Measurements from ENCODE around the gene TRPM2.
"Not testable (repeated sequence)": the region's sequence is repeated elsewhere in the genome, so short reads cannot be mapped to it uniquely, and the experiment has no call there.

TRPM2 gene

GRCh38 chr21:44335266-44336059 is 18.0 kb upstream of the TRPM2 start:
- DNase-seq (ENCODE audit: low read depth), result no peak

DNA sequence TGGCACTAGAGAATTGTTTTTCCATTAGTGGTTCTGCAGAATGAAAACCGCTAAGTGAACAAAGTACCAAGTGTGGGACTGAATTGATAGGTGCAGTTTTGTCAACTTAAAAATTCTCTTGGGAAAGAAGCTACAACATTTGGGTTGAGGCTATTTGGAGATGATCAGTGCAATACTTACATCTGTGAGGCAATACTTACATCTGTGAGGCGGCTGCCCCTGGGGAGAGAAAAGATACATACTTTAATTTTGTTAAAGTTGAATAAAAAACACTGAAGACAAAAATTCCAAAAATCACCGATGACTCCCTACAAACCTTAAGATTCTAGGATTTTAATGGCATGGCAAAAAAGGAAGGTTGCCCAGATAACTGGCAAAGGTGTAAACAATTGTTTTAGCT is 16.0 kb upstream of the TRPM2 start:
- DNase-seq (ENCODE audit: low read depth), result peak; percentile 49

DNA sequence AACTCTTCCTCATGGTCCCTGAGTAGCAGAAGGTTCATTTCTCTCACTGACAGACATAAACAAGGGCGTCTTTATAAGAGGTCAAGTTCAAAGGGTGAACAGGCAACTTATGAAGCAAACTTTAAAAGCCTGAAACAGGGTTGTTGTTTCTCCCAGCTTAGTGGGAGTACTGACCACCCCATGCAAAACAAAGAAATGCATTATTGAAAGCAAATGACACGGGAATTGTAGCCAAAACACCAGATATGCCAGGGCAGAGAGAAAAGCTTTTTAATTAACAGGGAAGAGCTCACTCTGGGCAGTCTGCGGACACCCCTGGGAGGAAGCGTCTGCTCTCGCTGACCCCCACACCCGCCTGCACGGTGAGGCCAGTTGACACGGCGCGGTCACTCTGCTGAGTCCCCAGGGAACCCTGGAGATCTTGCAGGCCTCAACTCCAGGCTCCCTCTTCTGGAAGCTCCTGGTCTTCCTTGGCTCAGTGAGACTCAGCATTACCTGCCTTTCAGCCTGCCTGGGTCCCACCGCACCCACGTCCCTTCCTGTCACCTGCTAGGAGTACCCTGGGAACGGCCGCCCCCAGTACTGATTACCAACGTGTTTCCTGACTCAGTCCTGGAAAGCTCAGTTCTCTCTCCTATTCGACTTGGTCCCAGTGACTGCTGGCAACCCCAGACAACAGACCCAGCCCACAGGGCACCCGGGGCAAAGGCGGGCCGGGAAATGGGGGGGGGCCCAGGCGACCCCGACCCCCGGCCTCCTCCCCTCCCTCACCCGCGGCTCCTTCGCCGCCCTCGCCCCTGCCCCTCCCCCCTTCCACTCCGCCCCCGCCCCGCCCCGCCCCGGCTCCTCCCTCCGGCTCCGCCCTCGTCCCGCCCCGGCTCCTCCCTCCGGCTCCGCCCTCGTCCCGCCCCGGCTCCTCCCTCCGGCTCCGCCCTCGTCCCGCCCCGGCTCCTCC is 15.2 kb upstream of the TRPM2 start:
- DNase-seq (ENCODE audit: low read depth), result peak; percentile 46

GRCh38 chr21:44338971-44339910 is 14.2 kb upstream of the TRPM2 start, which contains the start of gene CFAP410:
Gene CFAP410, minus strand, starts transcription at chr21:44339390. Its CDS starts 196 bp downstream, at chr21:44339194.
- peak; percentile 95 for DNase-seq (ENCODE audit: low read depth)

DNA sequence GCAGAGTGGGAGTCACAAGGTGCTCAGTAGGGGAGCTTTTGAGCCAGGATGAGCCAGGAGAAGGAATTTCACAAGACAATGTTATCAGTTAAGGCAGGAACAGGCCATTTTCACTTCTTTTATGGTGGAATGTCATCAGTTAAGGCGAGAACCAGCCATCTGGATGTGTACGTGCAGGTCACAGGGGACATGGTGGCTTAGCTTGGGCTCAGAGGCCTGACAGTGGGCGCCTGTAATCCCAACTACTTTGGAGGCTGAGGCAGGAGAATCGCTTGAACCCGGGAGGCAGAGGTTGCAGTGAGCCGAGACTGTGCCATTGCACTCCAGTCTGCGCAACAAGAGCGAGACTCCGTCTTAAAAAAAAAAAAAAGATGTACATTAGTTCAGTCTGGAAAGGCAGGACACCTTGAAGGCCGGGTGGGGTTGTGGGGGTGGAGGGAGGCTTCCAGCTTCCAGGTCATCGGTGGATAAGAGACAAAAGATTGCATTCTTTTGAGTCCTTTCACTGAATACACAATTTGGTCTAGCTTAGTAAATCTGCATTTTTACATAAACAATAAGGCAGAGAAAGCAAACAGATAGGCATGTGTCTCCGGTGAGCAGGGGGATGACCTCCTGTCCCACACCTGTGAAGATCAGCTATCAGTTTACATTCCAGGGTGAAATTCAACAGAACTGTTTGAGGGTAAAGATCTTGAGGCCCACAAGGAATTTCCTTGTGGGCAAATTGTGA is 11.5 kb upstream of the TRPM2 start:
- DNase-seq (ENCODE audit: low read depth), result not testable (repeated sequence)

GRCh38 chr21:44342981-44343380 is 10.4 kb upstream of the TRPM2 start:
- DNase-seq (ENCODE audit: low read depth), result not testable (repeated sequence)

DNA sequence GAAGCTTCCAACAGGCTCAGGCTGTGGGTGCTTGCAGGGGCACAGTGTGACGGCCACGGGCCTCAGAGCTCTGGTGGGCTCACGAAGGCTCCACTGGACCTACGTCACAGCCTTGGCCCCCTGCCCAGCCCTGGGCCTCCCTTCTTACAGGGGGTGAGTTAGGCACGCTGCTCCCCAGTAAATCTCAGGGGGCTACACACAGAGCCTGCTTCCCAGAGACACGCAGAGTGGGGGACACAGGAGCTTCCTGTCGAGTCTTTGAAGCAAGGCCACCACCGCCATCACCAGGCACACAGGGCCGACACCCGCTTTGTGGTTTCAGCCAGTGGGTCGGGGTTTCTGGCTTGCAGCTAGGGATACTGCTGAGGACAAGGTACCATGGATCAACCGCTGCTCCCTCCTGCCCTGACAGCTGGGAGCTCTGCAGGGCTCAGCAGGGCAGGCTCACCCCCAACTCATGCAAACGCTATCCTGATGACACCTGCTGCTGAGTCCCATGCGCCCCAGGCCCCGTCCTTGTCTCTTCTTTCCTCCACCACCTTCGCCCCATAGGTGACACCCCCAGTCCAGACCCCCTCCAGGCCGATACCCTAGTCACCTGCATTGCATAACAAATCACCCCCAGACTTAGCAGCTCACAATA is 8.8 kb upstream of the TRPM2 start:
- DNase-seq (ENCODE audit: low read depth), result no peak

- no peak for DNase-seq (ENCODE audit: low read depth)
Measured at GRCh38 chr21:44345495-44345894, 7.9 kb upstream of the TRPM2 start.

DNA sequence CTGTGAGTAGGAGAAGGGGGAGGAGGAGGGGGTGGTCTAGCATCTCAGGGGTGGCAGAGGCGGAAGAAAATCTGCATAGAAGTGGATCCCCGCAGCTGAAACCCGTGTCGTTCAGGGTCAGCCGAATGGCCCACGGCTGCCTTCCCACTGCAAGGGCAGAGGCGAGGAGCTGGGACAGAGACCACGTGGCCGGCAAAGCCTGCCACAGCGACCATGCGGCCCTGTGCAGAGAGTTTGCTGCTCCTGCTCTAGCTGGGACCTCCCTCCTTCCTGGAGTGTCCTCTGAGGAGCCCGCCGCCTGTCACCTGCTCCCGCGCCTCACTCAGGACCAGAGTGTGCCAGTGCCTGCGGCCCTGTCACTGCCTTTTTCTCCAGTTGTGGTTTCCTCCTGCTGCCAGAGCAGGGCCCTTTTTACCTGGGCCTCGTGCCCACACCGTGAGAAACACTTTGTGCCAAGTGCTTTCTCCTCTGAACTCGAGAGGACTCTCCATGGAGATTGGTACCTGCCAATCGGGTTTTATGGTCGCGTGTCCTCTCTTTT is 5.4 kb upstream of the TRPM2 start:
- no peak for DNase-seq (ENCODE audit: low read depth)

GRCh38 chr21:44348861-44349260 is 4.6 kb upstream of the TRPM2 start:
- no peak for DNase-seq (ENCODE audit: low read depth)

GRCh38 chr21:44349416-44349846 is 4.0 kb upstream of the TRPM2 start:
- no peak for DNase-seq (ENCODE audit: low read depth)

GRCh38 chr21:44349847-44350772 is 3.3 kb upstream of the TRPM2 start:
- no peak for DNase-seq (ENCODE audit: low read depth)

DNA sequence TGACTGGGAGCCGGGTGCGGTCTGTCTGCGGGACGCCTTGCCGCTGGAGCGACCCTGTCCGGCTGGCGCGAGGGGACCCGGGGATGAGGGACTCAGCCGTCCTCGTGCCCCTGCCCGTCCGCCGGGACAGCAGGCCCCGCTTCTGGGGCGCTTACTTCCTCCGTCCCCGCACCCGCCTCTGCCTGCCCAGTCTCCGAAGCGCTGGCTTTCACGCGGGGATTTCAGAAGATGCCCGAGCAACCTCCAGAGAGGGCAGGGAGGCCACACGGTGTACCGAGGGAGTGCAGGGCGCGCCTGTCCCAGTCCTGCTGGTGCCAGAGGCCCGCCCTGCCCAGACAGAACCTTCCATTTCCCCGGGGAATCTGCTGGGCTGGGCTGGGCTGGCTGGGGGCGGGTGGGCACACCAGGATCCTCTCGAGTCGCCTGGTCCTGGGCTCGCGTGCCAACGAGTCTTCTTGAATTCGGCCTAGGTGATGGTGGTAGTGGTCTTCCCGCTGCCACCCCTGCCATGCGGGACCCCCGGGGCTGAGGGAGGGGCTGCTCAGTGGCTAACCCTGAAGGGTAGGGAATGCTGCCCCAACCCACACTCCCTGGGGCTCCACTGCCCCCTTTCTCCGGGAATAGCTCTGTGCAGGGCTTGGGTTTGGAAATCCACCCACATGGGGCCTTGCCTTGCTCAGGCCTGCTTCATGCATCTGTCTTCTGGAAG is 2.5 kb upstream of the TRPM2 start:
- no peak for DNase-seq (ENCODE audit: low read depth)

GRCh38 chr21:44351535-44352252 is 1.7 kb upstream of the TRPM2 start:
- DNase-seq (ENCODE audit: low read depth), result no peak

DNA sequence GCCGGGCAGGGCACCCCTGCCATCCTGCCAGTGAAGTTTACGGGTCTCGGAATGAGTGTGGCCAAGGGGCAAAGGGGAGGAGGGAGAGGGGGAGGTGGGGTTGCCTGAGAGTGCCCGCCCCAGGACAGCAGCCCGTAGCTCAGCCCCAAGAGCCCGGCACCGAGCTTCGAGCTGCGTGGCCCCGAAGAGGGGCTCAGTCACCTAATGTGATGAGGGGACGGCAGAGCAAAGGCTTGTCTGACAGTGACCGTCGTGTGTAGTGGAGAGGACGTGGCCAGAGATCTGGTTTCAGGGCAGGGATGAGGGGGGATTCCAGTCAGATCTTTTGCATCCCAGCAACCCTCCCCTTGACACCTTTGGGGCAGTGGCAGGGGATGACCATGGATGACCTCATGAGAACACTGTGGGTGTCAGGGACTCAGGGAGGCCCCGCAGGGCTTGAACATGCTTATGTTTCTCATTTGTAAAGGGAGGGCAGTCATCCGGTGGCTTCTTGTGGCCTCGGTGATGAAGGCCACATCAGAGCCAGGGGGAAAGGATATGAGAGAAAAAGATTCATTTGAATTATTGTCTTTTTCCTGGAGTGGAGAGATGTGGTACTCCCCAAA is 1.1 kb upstream of the TRPM2 start:
- no peak for DNase-seq (ENCODE audit: low read depth)

- DNase-seq (ENCODE audit: low read depth), result no peak
Measured at GRCh38 chr21:44354001-44354405, 582 bp downstream of the TRPM2 start.

Data from fibroblast of gingiva (primary cell).